ENCODE results near the gene SMIM33.

Gene SMIM33

DNA sequence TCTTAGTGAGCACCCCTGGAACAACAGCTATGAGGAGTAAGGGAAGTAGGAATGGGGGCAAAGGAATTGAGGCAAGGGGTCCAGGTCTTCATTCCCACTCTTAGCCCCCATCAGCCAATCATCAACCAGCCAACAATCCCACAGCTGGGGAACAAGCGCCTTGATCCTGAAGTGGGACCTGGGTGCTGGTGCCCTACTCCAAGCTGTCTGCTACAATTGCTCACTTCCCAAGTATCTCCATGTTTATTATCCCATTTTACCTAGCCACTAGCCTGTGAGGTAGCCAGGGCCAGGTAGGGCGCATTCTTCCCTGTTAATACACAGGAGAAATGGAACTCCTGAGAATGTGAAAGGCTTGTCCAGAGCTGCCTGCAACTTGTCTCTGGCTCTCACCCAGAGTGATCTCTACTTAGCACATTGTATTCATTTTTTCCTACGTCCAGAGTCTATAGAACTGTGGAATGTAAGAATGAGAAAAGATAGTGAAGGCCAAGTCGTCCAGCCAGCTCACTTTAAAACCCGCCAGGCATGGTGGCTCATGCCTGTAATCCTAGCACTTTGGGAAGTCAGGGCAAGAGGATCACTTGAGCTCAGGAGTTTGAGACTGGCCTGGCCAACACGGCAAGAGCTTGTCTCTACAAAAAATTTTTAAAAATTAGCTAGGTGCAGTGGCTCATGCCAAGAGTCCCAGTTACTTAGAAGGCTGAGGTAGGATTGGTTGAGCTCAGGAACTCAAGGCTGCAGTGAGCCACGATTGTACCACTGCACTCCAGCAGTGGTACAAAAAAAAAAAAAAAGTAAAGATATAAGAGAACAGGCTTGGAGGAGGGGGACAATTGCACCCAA, 25.3 kb upstream of the SMIM33 start:
- peaks cover 8% of the 10 kb centered on the region for H3K4me1 ChIP-seq (ENCODE audit: control insufficient read depth, insufficient read depth, low read length)
- no peaks in the 10 kb centered on the region for H3K27me3 ChIP-seq (replicated peaks; ENCODE audit: control insufficient read depth, insufficient read depth, low read length)
- no peak overlapping the region for H3K4me3 ChIP-seq (ENCODE audit: low read length)
- DNase-seq (ENCODE audit: low read depth) = peak; percentile 70
- no peak overlapping the region for H3K9ac ChIP-seq (ENCODE audit: low read length)
- no peaks in the 10 kb centered on the region for H3K36me3 ChIP-seq (ENCODE audit: control insufficient read depth, insufficient read depth, low read length, severe bottlenecking)
- H3K9me3 ChIP-seq (ENCODE audit: control insufficient read depth, low read length) = no peaks in the 10 kb centered on the region

DNA sequence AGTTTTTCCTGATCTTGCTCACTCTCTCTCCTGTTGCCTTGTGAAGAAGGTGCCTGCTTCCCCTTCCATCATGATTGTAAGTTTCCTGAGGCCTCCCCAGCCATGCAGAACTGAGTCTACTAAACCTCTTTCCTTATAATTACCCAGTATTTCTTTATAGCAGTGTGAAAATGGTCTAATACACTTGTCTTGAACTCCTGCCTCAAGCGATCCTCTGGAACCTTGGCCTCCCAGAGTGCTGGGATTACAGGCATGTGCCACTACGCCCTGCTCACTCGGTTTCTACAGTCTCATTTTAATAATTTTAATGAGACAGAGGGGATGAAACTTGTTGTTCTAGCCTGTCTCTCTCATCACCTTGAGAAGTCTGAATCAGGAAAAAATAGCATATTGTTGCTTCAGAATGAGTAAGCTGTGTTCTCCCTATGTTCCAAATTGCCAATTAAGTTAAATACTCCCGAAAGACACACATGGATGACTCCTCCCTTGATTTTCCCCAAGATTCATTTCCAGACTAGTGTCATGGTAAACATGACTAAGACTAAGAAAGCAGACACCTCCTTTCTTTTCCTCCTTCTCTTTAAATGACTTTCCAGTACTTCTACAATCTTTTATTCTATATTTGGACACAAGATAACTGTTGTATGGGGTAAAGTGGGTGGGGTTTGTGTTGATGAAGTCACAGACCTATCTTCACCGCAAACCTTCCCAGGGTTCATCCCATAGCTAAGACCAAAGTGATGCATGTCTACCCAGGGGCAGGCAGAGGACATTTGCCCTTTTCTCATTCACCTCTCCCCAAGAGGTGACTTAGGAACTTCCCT, 23.6 kb upstream of the SMIM33 start:
- H3K36me3 ChIP-seq (ENCODE audit: control insufficient read depth, insufficient read depth, low read length, severe bottlenecking) = no peaks in the 10 kb centered on the region
- H3K4me1 ChIP-seq (ENCODE audit: control insufficient read depth, insufficient read depth, low read length) = peaks cover 8% of the 10 kb centered on the region
- no peak overlapping the region for H3K9ac ChIP-seq (ENCODE audit: low read length)
- no peaks in the 10 kb centered on the region for H3K9me3 ChIP-seq (ENCODE audit: control insufficient read depth, low read length)
- DNase-seq (ENCODE audit: low read depth) = no peak
- H3K27me3 ChIP-seq (replicated peaks; ENCODE audit: control insufficient read depth, insufficient read depth, low read length) = no peaks in the 10 kb centered on the region
- no peak overlapping the region for H3K4me3 ChIP-seq (ENCODE audit: low read length)

DNA sequence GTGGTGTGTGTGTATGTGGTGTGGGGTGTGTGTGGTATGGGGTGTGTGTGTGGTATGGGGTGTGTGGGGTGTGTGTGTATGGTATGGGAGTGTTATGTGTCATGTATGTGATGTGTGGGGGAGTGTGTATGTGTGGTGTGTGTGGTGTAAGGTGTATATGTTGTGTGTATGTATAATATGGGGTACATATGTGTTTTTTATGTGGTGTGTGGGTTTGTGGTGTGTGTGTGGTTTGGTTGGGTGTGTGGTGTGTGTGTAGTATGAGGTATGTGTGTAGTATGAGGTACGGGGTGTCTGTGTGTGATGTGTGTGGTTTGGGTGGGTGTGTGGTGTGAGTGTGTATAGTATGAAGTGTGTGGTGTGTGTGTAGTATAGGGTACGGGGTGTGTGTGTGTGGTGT, 19.6 kb upstream of the SMIM33 start:
- Histone ChIP-seq H3K9ac (ENCODE audit: low read length) (no peak overlapping the region), H3K9me3 (ENCODE audit: control insufficient read depth, low read length) (no peaks in the 10 kb centered on the region), H3K27me3 (replicated peaks; ENCODE audit: control insufficient read depth, insufficient read depth, low read length) (no peaks in the 10 kb centered on the region), H3K4me3 (ENCODE audit: low read length) (no peak overlapping the region), H3K4me1 (ENCODE audit: control insufficient read depth, insufficient read depth, low read length) (peaks cover 8% of the 10 kb centered on the region), H3K36me3 (ENCODE audit: control insufficient read depth, insufficient read depth, low read length, severe bottlenecking) (no peaks in the 10 kb centered on the region)
- DNase-seq (ENCODE audit: low read depth) = no peak

DNA sequence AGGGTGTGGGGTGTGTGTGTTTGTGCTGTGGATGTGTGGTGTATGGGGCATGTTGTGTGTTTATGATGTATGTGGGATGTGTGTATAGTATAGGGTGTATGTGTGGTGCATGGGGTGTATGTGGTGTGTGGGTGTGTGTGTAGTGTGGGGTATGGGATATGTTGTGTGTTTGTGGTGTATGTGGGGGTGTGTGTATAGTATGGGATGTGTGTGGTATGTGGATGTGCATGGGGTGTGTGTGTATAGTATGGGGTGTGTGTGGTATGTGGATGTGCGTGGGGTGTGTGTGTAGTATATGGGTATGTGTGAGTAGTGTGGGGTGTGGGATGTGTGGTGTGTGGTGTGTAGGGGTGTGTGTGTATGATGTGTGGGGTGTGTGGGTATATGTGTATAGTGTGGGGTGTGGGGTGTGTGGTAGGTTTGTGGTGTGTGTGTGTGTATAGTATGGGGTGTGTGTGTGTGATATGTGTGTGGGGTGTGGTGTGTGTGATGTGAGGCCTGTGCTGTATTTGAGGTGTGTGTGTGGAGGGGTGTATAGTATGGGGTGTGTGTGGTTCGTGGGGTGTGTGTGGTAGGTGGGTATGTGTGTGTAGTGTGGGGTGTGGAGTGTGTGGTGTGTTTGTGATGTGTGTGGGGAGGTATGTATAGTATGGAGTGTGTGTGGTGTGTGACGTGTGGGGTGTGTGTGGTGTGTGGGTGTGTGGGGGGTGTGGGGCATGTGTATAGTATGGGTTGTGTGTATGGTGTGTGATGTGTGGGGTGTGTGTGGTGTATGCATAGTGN, 18.7 kb upstream of the SMIM33 start:
- DNase-seq (ENCODE audit: low read depth) = no peak

DNA sequence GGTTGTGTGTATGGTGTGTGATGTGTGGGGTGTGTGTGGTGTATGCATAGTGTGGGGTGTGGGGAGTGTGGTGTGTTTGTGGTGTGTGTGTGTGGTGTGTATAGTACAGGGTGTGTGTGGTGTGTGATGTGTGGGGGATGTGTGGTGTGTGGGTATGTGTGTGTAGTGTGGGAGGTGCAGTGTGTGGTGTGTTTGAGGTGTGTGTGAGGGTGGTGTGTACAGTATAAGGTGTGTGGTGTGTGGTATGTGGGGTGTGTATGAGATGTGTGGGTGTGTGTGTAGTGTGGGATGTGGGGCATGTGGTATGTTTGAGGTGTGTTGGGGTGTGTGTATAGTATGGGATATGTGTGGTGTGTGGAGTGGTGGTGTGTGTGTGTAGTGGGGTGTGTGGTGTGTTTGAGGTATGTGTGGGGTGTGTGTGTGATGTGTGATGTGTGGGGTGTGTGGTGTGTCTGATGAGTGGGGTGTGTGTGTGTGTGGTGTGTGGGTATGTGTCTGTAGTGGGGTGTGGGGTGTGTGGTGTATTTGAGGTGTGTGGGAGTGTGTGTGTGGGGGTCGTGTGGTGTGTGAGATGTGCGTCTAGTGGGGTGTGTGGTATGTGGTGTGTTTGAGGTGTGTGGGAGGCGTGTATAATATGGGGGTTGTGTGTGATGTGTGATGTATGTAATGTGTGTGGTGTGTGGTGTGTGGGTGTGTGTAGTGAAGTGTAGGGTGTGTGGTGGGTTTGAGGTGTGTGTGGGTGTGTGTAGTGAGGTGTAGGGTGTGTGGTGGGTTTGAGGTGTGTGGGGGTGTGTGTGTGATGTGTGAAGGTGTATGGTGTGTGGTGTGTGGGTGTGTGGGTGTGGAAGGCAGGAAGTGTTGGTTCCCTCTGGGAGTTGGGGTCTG, 16.9 kb upstream of the SMIM33 start:
- H3K4me1 ChIP-seq (ENCODE audit: control insufficient read depth, insufficient read depth, low read length) = no peaks in the 10 kb centered on the region
- H3K36me3 ChIP-seq (ENCODE audit: control insufficient read depth, insufficient read depth, low read length, severe bottlenecking) = no peaks in the 10 kb centered on the region
- H3K27me3 ChIP-seq (replicated peaks; ENCODE audit: control insufficient read depth, insufficient read depth, low read length) = no peaks in the 10 kb centered on the region
- H3K4me3 ChIP-seq (ENCODE audit: low read length) = no peak overlapping the region
- no peaks in the 10 kb centered on the region for H3K9me3 ChIP-seq (ENCODE audit: control insufficient read depth, low read length)
- H3K9ac ChIP-seq (ENCODE audit: low read length) = no peak overlapping the region
- DNase-seq (ENCODE audit: low read depth) = no peak

More for the DNA sequence above, 18.7 kb upstream of the SMIM33 start:
- Histone ChIP-seq H3K9me3 (ENCODE audit: control insufficient read depth, low read length) (no peaks in the 10 kb centered on the region), H3K9ac (ENCODE audit: low read length) (no peak overlapping the region), H3K4me3 (ENCODE audit: low read length) (no peak overlapping the region), H3K27me3 (replicated peaks; ENCODE audit: control insufficient read depth, insufficient read depth, low read length) (no peaks in the 10 kb centered on the region), H3K36me3 (ENCODE audit: control insufficient read depth, insufficient read depth, low read length, severe bottlenecking) (no peaks in the 10 kb centered on the region), H3K4me1 (ENCODE audit: control insufficient read depth, insufficient read depth, low read length) (peaks cover 6% of the 10 kb centered on the region)

DNA sequence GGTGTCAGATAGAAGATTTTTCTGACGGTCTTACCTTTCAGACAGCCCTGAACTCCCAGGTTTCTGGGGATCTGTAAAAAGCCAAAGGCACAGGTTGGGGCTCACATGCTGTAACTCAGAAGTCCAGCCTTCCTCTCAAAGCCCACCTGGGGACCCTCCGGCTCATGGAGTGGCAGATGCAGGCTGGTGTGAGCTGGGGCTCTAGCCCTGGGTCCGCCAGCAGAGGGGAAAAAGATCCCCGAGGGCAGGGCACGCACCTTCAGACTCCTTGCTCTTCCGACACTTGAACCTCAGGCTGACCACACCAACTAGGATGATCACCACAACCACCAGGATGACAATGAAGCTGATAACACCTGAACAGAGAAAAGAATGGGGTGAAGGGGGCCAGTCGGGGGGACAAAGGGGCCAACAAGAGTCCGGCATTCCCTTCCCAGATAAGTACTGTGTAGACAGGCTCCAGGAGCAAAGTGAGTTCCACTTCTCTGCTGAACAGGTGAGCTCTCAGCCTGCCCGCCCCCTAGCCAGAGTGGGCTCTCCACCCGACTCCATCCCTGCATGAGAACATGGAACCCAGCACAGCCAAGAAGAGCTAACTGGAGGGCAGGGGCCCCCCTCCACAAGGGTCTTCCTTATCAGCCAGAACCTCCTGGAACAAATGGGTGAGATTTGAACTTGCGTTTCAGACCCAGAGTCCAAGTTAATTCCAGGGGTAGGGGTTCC, 16.1 kb upstream of the SMIM33 start:
- H3K9ac ChIP-seq (ENCODE audit: low read length) = no peak overlapping the region

DNA sequence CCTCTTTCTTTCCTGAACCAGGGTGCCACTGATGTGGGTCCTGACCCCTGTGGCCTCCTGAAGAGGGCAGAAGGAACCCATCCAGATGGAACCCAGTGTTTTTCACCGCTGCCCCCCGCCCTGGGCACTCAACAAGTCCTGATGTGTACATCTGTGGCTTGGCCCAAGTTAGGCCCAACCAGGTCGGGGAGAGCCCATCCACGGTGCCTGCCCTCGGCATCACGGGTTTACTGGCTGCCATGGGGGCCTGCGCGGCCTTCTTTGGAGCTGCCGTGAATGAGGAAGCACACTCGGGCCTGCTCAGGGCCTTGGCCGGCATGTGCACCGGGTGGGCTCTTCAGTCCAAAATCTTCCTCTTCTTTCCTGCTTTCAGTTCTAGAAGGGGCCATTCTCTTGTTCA, 14.0 kb upstream of the SMIM33 start:
- Histone ChIP-seq H3K4me3 (ENCODE audit: low read length) (no peak overlapping the region), H3K36me3 (ENCODE audit: control insufficient read depth, insufficient read depth, low read length, severe bottlenecking) (no peaks in the 10 kb centered on the region), H3K9ac (ENCODE audit: low read length) (no peak overlapping the region), H3K27me3 (replicated peaks; ENCODE audit: control insufficient read depth, insufficient read depth, low read length) (no peaks in the 10 kb centered on the region), H3K4me1 (ENCODE audit: control insufficient read depth, insufficient read depth, low read length) (no peaks in the 10 kb centered on the region), H3K9me3 (ENCODE audit: control insufficient read depth, low read length) (no peaks in the 10 kb centered on the region)
- no peak for DNase-seq (ENCODE audit: low read depth)

More for the DNA sequence above, 16.1 kb upstream of the SMIM33 start:
- H3K9me3 ChIP-seq (ENCODE audit: control insufficient read depth, low read length) = no peaks in the 10 kb centered on the region
- no peaks in the 10 kb centered on the region for H3K27me3 ChIP-seq (replicated peaks; ENCODE audit: control insufficient read depth, insufficient read depth, low read length)
- H3K4me1 ChIP-seq (ENCODE audit: control insufficient read depth, insufficient read depth, low read length) = no peaks in the 10 kb centered on the region
- no peaks in the 10 kb centered on the region for H3K36me3 ChIP-seq (ENCODE audit: control insufficient read depth, insufficient read depth, low read length, severe bottlenecking)
- H3K4me3 ChIP-seq (ENCODE audit: low read length) = no peak overlapping the region
- no peak for DNase-seq (ENCODE audit: low read depth)

DNA sequence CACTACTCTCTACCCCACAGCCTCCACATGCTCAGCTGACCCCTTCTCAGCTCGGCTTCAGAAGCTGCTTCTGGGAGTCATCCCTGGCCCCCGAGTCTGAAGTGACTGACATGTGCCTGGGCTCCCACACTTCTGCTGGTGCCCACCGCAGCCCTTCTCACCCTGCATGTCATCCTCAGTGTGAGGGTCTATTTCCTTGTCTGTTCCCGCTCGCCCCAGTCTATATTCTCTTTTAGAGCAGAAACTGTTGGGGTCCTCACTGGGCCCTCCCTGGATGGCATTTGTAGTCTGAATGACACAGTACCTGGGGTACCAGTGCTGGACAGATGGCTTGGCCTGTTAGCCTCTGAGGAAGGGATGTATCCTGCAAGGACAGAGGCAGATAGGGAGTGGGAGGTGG, 13.6 kb upstream of the SMIM33 start:
- Histone ChIP-seq H3K9me3 (ENCODE audit: control insufficient read depth, low read length) (no peaks in the 10 kb centered on the region), H3K36me3 (ENCODE audit: control insufficient read depth, insufficient read depth, low read length, severe bottlenecking) (no peaks in the 10 kb centered on the region), H3K27me3 (replicated peaks; ENCODE audit: control insufficient read depth, insufficient read depth, low read length) (no peaks in the 10 kb centered on the region), H3K4me1 (ENCODE audit: control insufficient read depth, insufficient read depth, low read length) (no peaks in the 10 kb centered on the region), H3K9ac (ENCODE audit: low read length) (no peak overlapping the region), H3K4me3 (ENCODE audit: low read length) (no peak overlapping the region)
- no peak for DNase-seq (ENCODE audit: low read depth)

DNA sequence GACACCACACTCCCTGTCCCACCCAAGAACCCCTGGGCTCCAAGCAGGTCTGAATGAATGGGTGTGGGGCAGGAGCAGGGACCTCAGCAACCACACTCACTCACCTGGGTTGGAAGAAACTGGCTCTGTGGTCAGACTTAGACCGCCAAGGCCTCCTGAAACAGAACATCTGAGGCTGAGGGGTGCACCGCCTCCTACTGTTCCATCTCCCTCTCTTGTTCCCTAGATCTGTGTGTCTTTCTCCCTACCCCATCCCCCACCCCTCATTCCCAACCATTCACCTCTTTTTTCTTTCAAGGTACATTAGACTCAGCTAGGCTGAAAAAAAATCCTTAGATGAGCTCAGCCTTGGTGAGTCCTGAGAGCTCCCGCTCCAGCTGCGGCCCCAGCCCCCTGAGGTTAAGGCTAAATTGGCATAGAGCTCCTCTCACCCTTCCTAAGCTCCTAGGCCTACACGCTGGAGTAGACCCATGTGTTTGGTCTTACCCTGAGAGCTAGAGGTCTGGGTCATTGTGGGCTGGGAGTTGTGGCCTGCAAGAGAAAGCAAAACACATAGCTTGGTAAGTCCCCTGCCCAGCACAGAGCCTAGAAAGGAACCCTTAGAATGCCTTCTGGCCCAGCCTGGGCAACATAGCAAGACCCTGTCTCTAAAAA, 13.0 kb upstream of the SMIM33 start:
- no peaks in the 10 kb centered on the region for H3K36me3 ChIP-seq (ENCODE audit: control insufficient read depth, insufficient read depth, low read length, severe bottlenecking)
- no peaks in the 10 kb centered on the region for H3K27me3 ChIP-seq (replicated peaks; ENCODE audit: control insufficient read depth, insufficient read depth, low read length)
- no peaks in the 10 kb centered on the region for H3K4me1 ChIP-seq (ENCODE audit: control insufficient read depth, insufficient read depth, low read length)
- no peak for DNase-seq (ENCODE audit: low read depth)
- H3K4me3 ChIP-seq (ENCODE audit: low read length) = no peak overlapping the region
- no peaks in the 10 kb centered on the region for H3K9me3 ChIP-seq (ENCODE audit: control insufficient read depth, low read length)
- no peak overlapping the region for H3K9ac ChIP-seq (ENCODE audit: low read length)
